Naive thymus-derived CD4-positive, alpha-beta T cell (primary cell): ENCODE data around the gene PPP1CA. TPM values are rescaled to one million over a fixed set of nuclear protein-coding genes. Genes with fewer than 3 reads are reported as not detected.

ENCODE experiments used
- ATAC-seq: fragments of 150-1000 bp; cut with Tn5 transposase; 2 replicates; pipeline ENCODE4 v1.10.0; 2021; ENCODE audit warnings: mild to moderate bottlenecking, moderate library complexity
- CTCF ChIA-PET: fragments of 350-600 bp; sonication (Branson Sonifier 250); formaldehyde crosslinking; loops from one replicate; lab custom pipeline; 2021; ENCODE audit warnings: antibody characterized with exemption; lab: Charles Lee
- POLR2A ChIA-PET: fragments of 350-600 bp; sonication (Branson Sonifier 250); formaldehyde crosslinking; loops from one replicate; lab custom pipeline; 2021; ENCODE audit warnings: antibody characterized with exemption, inconsistent platforms; lab: Charles Lee
- DNase-seq, 9 donors: peaks; one replicate each; pipeline versions ENCODE4 v3.0.0 to v3.0.0-alpha.2; 2020 to 2022; ENCODE audit warnings: mixed read lengths in 1 of 9
- H3K27ac ChIP-seq: one replicate; pipeline ENCODE4 v1.7.0; 2013; ENCODE audit warnings: mild to moderate bottlenecking, low read depth, low read length, moderate library complexity
- H3K27me3 ChIP-seq, 2 donors: one replicate each; pipeline ENCODE4 v1.7.0; 2013; ENCODE audit warnings: low read length in 2 of 2, mild to moderate bottlenecking in 2 of 2, moderate library complexity in 2 of 2; ENCODE audit not compliant: control insufficient read depth in 2 of 2, insufficient read depth in 2 of 2
- H3K36me3 ChIP-seq, 3 experiments: 1 replicate in 2 of 3; 2 replicates in 1 of 3; pipeline ENCODE4 v1.7.0; 2013; ENCODE audit warnings: low read length in 3 of 3, mild to moderate bottlenecking in 3 of 3, moderate library complexity in 1 of 3; ENCODE audit not compliant: insufficient read depth in 3 of 3, control insufficient read depth in 2 of 3
- H3K4me1 ChIP-seq, 2 donors: one replicate each; pipeline ENCODE4 v1.7.0; 2013; ENCODE audit warnings: low read length in 2 of 2, mild to moderate bottlenecking in 2 of 2, moderate library complexity in 1 of 2; ENCODE audit not compliant: control insufficient read depth in 2 of 2, insufficient read depth in 2 of 2
- H3K4me3 ChIP-seq: 2 replicates; pipeline ENCODE4 v1.7.0; 2013; ENCODE audit warnings: mild to moderate bottlenecking, low read length
- H3K9me3 ChIP-seq, 3 experiments: 1 replicate in 2 of 3; 2 replicates in 1 of 3; pipeline ENCODE4 v1.7.0; 2013; ENCODE audit warnings: low read length in 3 of 3; ENCODE audit not compliant: control insufficient read depth in 2 of 3
- H3K27ac Mint-ChIP-seq, 9 donors: one replicate each; pipeline ENCODE4 v1.8.0; 2020 to 2022; ENCODE audit warnings: mixed read lengths in 9 of 9, mild to moderate bottlenecking in 8 of 9, moderate library complexity in 5 of 9, inconsistent platforms in 2 of 9
- H3K27me3 Mint-ChIP-seq, 5 donors: one replicate each; pipeline ENCODE4 v1.8.0; 2021 to 2022; ENCODE audit warnings: mixed read lengths in 5 of 5, mild to moderate bottlenecking in 1 of 5
- H3K36me3 Mint-ChIP-seq, 5 donors: one replicate each; pipeline ENCODE4 v1.8.0; 2020 to 2022; ENCODE audit warnings: mixed read lengths in 5 of 5, mild to moderate bottlenecking in 3 of 5, inconsistent platforms in 1 of 5
- H3K4me1 Mint-ChIP-seq, 7 donors: one replicate each; pipeline ENCODE4 v1.8.0; 2020 to 2022; ENCODE audit warnings: mixed read lengths in 7 of 7, mild to moderate bottlenecking in 3 of 7, inconsistent platforms in 1 of 7
- H3K4me3 Mint-ChIP-seq, 10 donors: one replicate each; pipeline ENCODE4 v1.8.0; 2020 to 2022; ENCODE audit warnings: mild to moderate bottlenecking in 10 of 10, mixed read lengths in 10 of 10, moderate library complexity in 6 of 10, inconsistent platforms in 2 of 10
- H3K9me3 Mint-ChIP-seq, 11 donors: one replicate each; pipeline ENCODE4 v1.8.0; 2020 to 2022; ENCODE audit warnings: mixed read lengths in 11 of 11, mild to moderate bottlenecking in 4 of 11, inconsistent platforms in 1 of 11, moderate library complexity in 1 of 11
- intact Hi-C, 2 donors: fragments of 100-400 bp; cut with micrococcal nuclease; formaldehyde crosslinking; loops; one replicate each; pipeline ENCODE4 v1.15.1; 2023
- polyA plus RNA-seq, 2 donors: library from polyadenylated mRNA; unstranded; fragments of 300-500 nt; fragmentation: Illumina TruSeq; gene quantifications; one replicate each; pipeline ENCODE4 v1.2.3, GENCODE V29; 2021
- total RNA-seq, 6 experiments: library from RNA in 5 of 6; stranded (reverse) in 5 of 6; gene quantifications; 1 replicate in 5 of 6; 2 replicates in 1 of 6; pipeline ENCODE4 v1.2.3 and lab custom pipeline; 2021 to 2026

PPP1CA gene
- total and polyA plus RNA-seq, 7 experiments from 2014 or later = 83.0 to 363 (median 150) TPM

DNA sequence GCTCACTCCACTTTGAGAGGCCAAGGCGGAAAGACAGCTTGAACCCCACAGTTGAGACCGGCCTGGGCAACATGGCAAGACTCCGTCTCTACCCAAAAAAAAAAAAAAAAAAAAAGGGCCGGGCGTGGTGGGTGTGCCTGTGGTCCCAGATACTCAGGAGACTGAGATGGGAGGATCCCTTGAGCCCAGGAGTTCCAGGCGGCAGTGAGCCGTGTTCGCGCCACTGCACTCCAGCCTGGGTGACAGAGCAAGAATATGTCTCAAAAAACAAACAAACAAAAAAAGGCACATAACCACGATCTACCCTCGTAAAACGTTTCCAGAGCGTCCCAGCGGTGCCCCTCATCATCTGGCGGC lies 10.7 kb downstream of the PPP1CA start:
- H3K27ac Mint-ChIP-seq = peak overlapping the region; percentile 34 to 92 (median 82)
- Histone ChIP-seq H3K4me3 (peak overlapping the region; percentile 49), H3K36me3 (peaks cover 0 to 17% (median 0%) of the 10 kb centered on the region in 3 experiments), H3K27ac (peak overlapping the region; percentile 83), H3K4me1 (peaks cover 13 to 14% of the 10 kb centered on the region in 2 donors), H3K27me3 (no peaks in the 10 kb centered on the region), H3K9me3 (no peaks in the 10 kb centered on the region)
- no peaks in the 10 kb centered on the region for H3K9me3 Mint-ChIP-seq
- intact Hi-C loops = loop anchor here (1.0 to 5.0 kb wide), 8 partner anchors 10 to 274 kb away; partner anchors contain the start of genes PPP1CA (in 2 of the 2), RPS6KB2 (in 2 of the 2), KDM2A (in 1 of the 2) and NDUFV1 (in 1 of the 2)
- peak overlapping the region; percentile 84 to 95 (median 88) for H3K4me3 Mint-ChIP-seq
- H3K27me3 Mint-ChIP-seq = peaks cover 0 to 5% (median 0%) of the 10 kb centered on the region in 5 donors
- CTCF ChIA-PET = interaction anchor here (0.6 to 2.1 kb wide), 11 partner anchors 9 to 282 kb away, joined by 3 to 6 read pairs (median 3); partner anchors contain the start of genes AIP and TBC1D10C
- POLR2A ChIA-PET = interaction anchor here (1.2 to 25.4 kb wide), 11 partner anchors 12 to 151 kb away, joined by 3 to 1530 read pairs (median 8); partner anchors contain the start of genes CARNS1, CDK2AP2, POLD4 and PPP1CA
- no peak for ATAC-seq
- peaks cover 0 to 7% (median 0%) of the 10 kb centered on the region in 5 donors for H3K36me3 Mint-ChIP-seq
- H3K4me1 Mint-ChIP-seq = peaks cover 23 to 42% (median 30%) of the 10 kb centered on the region in 7 donors
- DNase-seq = no peak

DNA sequence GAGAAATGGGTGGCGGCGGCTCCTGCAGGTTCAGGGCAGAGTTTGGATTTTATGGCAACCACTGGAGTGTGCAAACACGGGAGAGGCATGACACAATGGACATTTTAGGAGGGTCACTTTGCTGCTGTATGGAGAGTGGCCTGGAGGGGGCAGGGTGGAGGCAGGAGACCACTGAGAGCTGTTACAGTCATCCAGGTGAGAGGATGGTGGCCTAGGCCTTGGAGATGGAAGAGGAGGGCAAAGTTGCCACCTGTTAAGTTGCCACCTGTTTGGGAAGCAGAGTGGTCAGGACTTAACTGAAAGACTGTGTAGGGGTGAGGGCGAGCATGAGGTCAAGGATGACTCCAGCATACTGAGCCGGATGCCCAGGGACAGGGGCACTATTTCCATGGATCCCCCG lies 12.2 kb downstream of the PPP1CA start:
- peaks cover 23 to 42% (median 30%) of the 10 kb centered on the region in 7 donors for H3K4me1 Mint-ChIP-seq
- H3K9me3 ChIP-seq = no peaks in the 10 kb centered on the region
- POLR2A ChIA-PET = interaction anchor here (4.1 to 25.4 kb wide), 2 partner anchors 13 to 37 kb away, joined by 65 to 1530 read pairs; partner anchors contain the start of genes CARNS1, PPP1CA, PTPRCAP and RPS6KB2
- no peak overlapping the region for H3K4me3 ChIP-seq
- DNase-seq = peak in 3 of 9 donors; percentile 35 to 48 (median 42)
- ATAC-seq = peak; percentile 59
- H3K27ac Mint-ChIP-seq = peak overlapping the region in 8 of 9 donors; percentile 6 to 86 (median 70)
- peaks cover 0 to 20% (median 0%) of the 10 kb centered on the region in 5 donors for H3K27me3 Mint-ChIP-seq
- no peak overlapping the region for H3K27ac ChIP-seq
- H3K36me3 Mint-ChIP-seq = peaks cover 0 to 7% (median 0%) of the 10 kb centered on the region in 5 donors
- H3K36me3 ChIP-seq = peaks cover 0 to 9% (median 0%) of the 10 kb centered on the region in 3 experiments
- CTCF ChIA-PET = interaction anchor here (0.6 to 21.2 kb wide), 5 partner anchors 33 to 240 kb away, joined by 3 to 495 read pairs (median 3); partner anchors contain the start of genes CDK2AP2, NUDT8, PITPNM1 and POLD4
- H3K4me1 ChIP-seq = peaks cover 13 to 14% of the 10 kb centered on the region in 2 donors
- intact Hi-C loops = loop anchor here (1.0 kb wide), 1 partner anchor 117 kb away; no protein-coding TSS in a partner anchor
- no peaks in the 10 kb centered on the region for H3K27me3 ChIP-seq
- peak overlapping the region; percentile 38 to 86 (median 74) for H3K4me3 Mint-ChIP-seq
- H3K9me3 Mint-ChIP-seq = no peaks in the 10 kb centered on the region

DNA sequence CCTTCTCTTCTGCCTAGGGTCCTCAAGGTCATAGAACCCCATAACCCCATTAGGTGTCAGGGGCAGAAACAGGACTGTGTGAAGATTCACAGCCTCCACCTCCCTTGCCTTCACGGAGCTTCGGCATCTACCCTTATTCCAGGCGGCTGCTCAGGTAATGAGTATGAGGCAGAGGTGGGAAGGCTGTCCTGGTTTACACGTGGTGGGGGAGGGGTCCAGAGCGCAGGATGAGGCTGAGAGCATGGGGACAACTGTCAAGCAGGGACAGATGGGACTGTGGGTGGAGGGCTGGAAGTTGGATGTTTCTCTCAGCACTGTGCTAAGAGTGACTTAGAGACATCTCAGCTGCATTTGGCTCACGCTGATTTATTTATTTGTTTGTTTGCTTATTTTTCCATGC lies 14.1 kb downstream of the PPP1CA start:
- Histone ChIP-seq H3K4me1 (peaks cover 11% of the 10 kb centered on the region in 2 donors), H3K4me3 (no peak overlapping the region), H3K36me3 (peaks cover 0 to 2% (median 0%) of the 10 kb centered on the region in 3 experiments), H3K9me3 (no peaks in the 10 kb centered on the region), H3K27me3 (no peaks in the 10 kb centered on the region), H3K27ac (no peak overlapping the region)
- Mint-ChIP-seq H3K4me1 (peaks cover 19 to 29% (median 22%) of the 10 kb centered on the region in 7 donors), H3K27me3 (peaks cover 0 to 23% (median 0%) of the 10 kb centered on the region in 5 donors), H3K4me3 (no peak overlapping the region), H3K9me3 (no peaks in the 10 kb centered on the region), H3K27ac (peak overlapping the region in 1 of 9 donors; percentile 67), H3K36me3 (peaks cover 0 to 2% (median 0%) of the 10 kb centered on the region in 5 donors)
- DNase-seq = no peak
- no peak for ATAC-seq
- POLR2A ChIA-PET = interaction anchor here (0.8 to 25.4 kb wide), 5 partner anchors 14 to 95 kb away, joined by 3 to 1530 read pairs (median 5); partner anchors contain the start of genes AIP, CARNS1, POLD4 and PPP1CA
- intact Hi-C loops = no loop called here
- CTCF ChIA-PET = interaction anchor here (0.6 to 21.2 kb wide), 6 partner anchors 31 to 118 kb away, joined by 3 to 495 read pairs (median 3); partner anchors contain the start of genes PITPNM1, POLD4 and TMEM134

DNA sequence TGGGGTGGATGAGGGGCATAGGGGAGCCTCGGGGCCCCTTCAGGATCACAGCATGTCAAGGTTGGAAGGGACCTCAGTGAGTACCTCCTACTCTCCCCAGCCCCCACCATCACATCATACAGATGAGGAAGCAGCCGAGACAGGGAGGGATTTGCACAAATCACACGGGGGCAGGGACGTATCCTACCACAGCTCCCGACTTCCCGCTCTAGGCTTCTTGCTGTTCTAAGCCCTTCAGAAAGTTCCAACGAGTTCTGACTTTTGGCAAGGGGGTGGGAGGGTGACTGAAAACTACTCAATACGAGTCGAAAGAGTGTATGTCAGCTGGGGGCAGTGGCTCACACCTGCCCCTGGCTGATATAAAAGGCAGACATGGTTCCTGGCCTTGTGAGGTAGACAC lies 14.6 kb downstream of the PPP1CA start:
- DNase-seq (no peak), ATAC-seq (no peak)
- Mint-ChIP-seq H3K4me3 (no peak overlapping the region), H3K27ac (no peak overlapping the region), H3K4me1 (peaks cover 20 to 28% (median 22%) of the 10 kb centered on the region in 7 donors), H3K27me3 (peaks cover 0 to 24% (median 0%) of the 10 kb centered on the region in 5 donors), H3K9me3 (no peaks in the 10 kb centered on the region), H3K36me3 (peaks cover 0 to 2% (median 0%) of the 10 kb centered on the region in 5 donors)
- Histone ChIP-seq H3K27me3 (no peaks in the 10 kb centered on the region), H3K4me3 (no peak overlapping the region), H3K9me3 (no peaks in the 10 kb centered on the region), H3K27ac (no peak overlapping the region), H3K36me3 (peaks cover 0 to 2% (median 0%) of the 10 kb centered on the region in 3 experiments), H3K4me1 (peaks cover 11 to 13% of the 10 kb centered on the region in 2 donors)
- POLR2A ChIA-PET = interaction anchor here (0.7 to 25.4 kb wide), 6 partner anchors 14 to 96 kb away, joined by 3 to 1530 read pairs (median 4); partner anchors contain the start of genes AIP, CARNS1, POLD4 and PPP1CA
- CTCF ChIA-PET = interaction anchor here (0.6 to 21.2 kb wide), 5 partner anchors 30 to 103 kb away, joined by 3 to 495 read pairs (median 3); partner anchors contain the start of genes POLD4 and TMEM134
- intact Hi-C loops = no loop called here

DNA sequence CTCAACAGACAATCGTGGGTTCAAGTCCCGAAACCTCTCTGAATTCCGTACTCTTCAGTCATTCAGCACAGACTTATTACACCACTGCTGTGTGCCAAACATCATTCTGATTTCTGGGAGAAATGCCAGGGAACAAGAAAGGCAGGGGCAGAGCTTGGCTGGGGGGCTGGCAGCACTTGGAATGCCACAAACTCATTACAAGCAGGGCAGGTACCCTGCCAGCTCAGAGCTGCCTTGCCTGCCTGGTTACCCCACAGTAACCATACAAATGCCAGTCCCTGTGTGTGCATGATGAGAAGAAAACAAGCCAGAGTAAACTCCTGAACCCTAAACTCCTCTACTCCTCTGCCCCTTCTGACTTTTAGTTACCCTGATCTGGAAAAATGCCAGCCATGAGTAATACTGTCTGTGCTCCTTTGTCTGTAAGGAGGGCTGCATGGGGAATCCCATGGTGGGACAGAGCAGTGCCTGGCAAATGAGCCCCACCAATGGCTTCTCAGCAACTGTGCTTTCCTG lies 16.7 kb downstream of the PPP1CA start:
- intact Hi-C loops = no loop called here
- POLR2A ChIA-PET = interaction anchor here (1.4 to 25.4 kb wide), 4 partner anchors 32 to 41 kb away, joined by 5 to 1530 read pairs (median 25); partner anchors contain the start of genes CARNS1, POLD4, PTPRCAP and RPS6KB2
- peaks cover 0 to 37% (median 0%) of the 10 kb centered on the region in 5 donors for H3K27me3 Mint-ChIP-seq

More for the DNA sequence above, 16.7 kb downstream of the PPP1CA start:
- H3K9me3 Mint-ChIP-seq = no peaks in the 10 kb centered on the region
- H3K36me3 Mint-ChIP-seq = peaks cover 0 to 2% (median 0%) of the 10 kb centered on the region in 5 donors
- no peaks in the 10 kb centered on the region for H3K36me3 ChIP-seq
- H3K27me3 ChIP-seq = no peaks in the 10 kb centered on the region
- H3K4me1 ChIP-seq = peaks cover 0 to 5% of the 10 kb centered on the region in 2 donors
- H3K4me1 Mint-ChIP-seq = peaks cover 15 to 25% (median 19%) of the 10 kb centered on the region in 7 donors
- DNase-seq (no peak), ATAC-seq (no peak)
- H3K4me3 Mint-ChIP-seq = no peak overlapping the region
- no peak overlapping the region for H3K27ac Mint-ChIP-seq
- no peaks in the 10 kb centered on the region for H3K9me3 ChIP-seq
- no peak overlapping the region for H3K27ac ChIP-seq
- CTCF ChIA-PET = interaction anchor here (1.1 to 21.2 kb wide), 4 partner anchors 12 to 57 kb away, joined by 3 to 495 read pairs (median 13); partner anchors contain the start of gene POLD4
- no peak overlapping the region for H3K4me3 ChIP-seq
